ENCODE measurements around the gene YBX2. TPM values are rescaled to one million over a fixed set of nuclear protein-coding genes. Genes with fewer than 3 reads are reported as not detected.
A peak's percentile ranks its signal among the peaks of the same experiment; 100 is the strongest.

YBX2 gene
- total RNA-seq, 1 experiment from 2014 or later: not detected

DNA sequence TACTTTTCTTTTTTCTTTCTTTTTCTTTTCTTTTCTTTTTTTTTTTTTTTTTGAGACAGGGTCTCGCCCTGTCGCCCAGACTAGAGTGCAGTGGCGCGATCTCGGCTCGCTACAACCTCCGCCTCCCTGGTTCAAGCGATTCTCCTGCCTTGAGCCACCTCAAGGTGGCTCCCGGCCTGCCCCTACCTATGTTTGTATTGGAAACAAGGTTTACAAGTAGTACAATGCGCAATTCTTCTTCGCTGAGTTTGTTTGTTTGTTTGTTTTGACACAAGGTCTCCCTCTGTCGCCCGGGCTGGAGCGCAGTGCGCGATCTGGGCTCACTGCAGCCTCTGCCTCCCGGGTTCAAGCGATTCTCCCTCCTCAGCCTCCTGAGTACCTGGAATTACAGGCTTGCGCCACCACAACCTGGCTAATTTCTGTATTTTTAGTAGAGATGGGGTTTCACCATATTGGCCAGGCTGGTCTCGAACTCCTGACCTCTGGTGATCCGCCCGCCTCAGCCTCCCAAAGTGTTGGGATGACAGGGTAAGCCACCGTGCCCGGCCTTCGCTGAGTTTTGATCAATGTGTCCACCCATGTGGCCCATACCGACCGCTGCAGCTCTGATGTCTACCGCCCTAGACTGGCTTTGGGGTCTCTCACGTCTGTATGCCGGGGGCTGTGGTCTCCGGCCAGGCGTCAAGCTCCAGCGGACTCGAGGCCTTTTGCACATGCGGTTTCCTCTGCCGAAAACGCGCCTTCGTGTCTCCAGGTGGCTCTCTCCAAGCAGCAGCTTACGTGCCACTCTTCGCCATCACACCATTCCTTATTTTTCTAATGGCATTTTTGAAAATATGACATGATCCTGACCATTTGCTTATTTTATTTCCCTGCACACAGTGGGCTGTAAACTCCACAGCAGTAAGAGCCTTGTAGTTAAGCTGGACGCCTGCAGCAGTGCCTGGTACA is 1.1 kb upstream of the YBX2 start:
- H3K27ac ChIP-seq (ENCODE audit: low read length): no peak overlapping the region
- no peak overlapping the region for H2AFZ ChIP-seq (ENCODE audit: low read length)
- no peaks in the 10 kb centered on the region for H3K27me3 ChIP-seq (ENCODE audit: low read length)
- no peaks in the 10 kb centered on the region for H3K79me2 ChIP-seq (ENCODE audit: low read length)
- no peaks in the 10 kb centered on the region for H3K36me3 ChIP-seq (ENCODE audit: insufficient read depth, low read length)
- no peak for DNase-seq
- H3K9ac ChIP-seq (ENCODE audit: low read length): peak overlapping the region; percentile 37; the same call in 1 of the 2 replicates
- no peaks in the 10 kb centered on the region for H4K20me1 ChIP-seq (ENCODE audit: insufficient read depth, low read depth, low read length)
- peak overlapping the region; percentile 48 for H3K4me2 ChIP-seq (ENCODE audit: low read depth, low read length, poor library complexity, severe bottlenecking)
- H3K9me2 ChIP-seq (replicated peaks; ENCODE audit: insufficient read depth, low read length): no peaks in the 10 kb centered on the region
- H3K4me3 ChIP-seq (ENCODE audit: low read length): no peak overlapping the region
- no peaks in the 10 kb centered on the region for H3K9me3 ChIP-seq (ENCODE audit: low read length)
- peaks cover 4% of the 10 kb centered on the region for H3K4me1 ChIP-seq (ENCODE audit: low read length)

DNA sequence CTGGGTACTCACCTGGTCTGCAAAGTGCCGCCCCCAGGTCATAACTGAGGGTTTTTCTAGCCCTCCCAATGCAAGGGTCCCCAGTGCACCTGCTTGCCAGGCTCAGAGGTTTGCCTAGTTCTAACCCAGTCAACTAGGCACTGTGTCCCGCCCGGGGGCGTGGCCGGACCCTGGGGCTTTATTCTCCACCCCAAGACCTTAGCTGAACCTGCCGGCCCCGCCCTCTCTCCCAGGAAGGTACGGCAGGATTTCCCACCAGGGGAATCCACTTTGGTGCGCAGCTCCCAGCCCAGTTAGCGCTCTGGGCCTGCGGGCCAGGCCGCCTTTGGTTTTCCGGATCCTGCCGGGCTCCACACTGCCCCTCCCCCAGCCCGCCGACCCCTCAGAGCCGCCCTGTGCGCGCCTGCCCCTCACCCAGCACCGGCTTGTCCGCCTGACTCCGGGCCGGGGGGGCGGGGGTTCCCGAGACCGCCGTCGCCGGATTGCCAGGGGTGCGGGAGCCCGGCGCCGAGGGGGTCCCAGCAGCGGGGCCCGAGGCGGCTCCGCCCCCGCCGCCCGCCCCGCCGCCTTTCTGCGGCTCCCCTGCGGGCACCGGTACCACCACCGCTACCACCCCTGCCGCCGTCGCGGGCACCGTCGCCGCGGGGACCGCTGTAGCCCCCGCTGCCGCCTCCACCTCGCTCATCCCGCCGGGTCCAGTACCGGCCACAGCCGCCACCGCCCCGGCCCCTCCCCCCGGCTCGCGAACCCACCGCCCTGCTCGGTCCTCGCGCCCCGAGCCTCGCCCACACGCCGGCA is 424 bp downstream of the YBX2 start:
- H2AFZ ChIP-seq (ENCODE audit: low read length): no peak overlapping the region
- H3K4me2 ChIP-seq (ENCODE audit: low read depth, low read length, poor library complexity, severe bottlenecking): no peak overlapping the region
- no peak overlapping the region for H3K27ac ChIP-seq (ENCODE audit: low read length)
- H3K9ac ChIP-seq (ENCODE audit: low read length): no peak overlapping the region
- H3K9me3 ChIP-seq (ENCODE audit: low read length): no peaks in the 10 kb centered on the region
- H3K4me3 ChIP-seq (ENCODE audit: low read length): no peak overlapping the region
- no peaks in the 10 kb centered on the region for H3K9me2 ChIP-seq (replicated peaks; ENCODE audit: insufficient read depth, low read length)
- peaks cover 4% of the 10 kb centered on the region for H3K4me1 ChIP-seq (ENCODE audit: low read length)
- no peaks in the 10 kb centered on the region for H3K27me3 ChIP-seq (ENCODE audit: low read length)
- H3K79me2 ChIP-seq (ENCODE audit: low read length): no peaks in the 10 kb centered on the region
- H4K20me1 ChIP-seq (ENCODE audit: insufficient read depth, low read depth, low read length): no peaks in the 10 kb centered on the region
- no peaks in the 10 kb centered on the region for H3K36me3 ChIP-seq (ENCODE audit: insufficient read depth, low read length)
- no peak for DNase-seq

GRCh38 chr17:7293159-7293558 is 1.3 kb downstream of the YBX2 start:
- Histone ChIP-seq H3K27me3 (ENCODE audit: low read length) (no peaks in the 10 kb centered on the region), H3K9me3 (ENCODE audit: low read length) (no peaks in the 10 kb centered on the region), H3K27ac (ENCODE audit: low read length) (no peak overlapping the region), H3K4me3 (ENCODE audit: low read length) (no peak overlapping the region), H3K9ac (ENCODE audit: low read length) (no peak overlapping the region), H3K9me2 (replicated peaks; ENCODE audit: insufficient read depth, low read length) (no peaks in the 10 kb centered on the region), H4K20me1 (ENCODE audit: insufficient read depth, low read depth, low read length) (no peaks in the 10 kb centered on the region), H2AFZ (ENCODE audit: low read length) (no peak overlapping the region), H3K4me1 (ENCODE audit: low read length) (peaks cover 4% of the 10 kb centered on the region), H3K79me2 (ENCODE audit: low read length) (no peaks in the 10 kb centered on the region), H3K4me2 (ENCODE audit: low read depth, low read length, poor library complexity, severe bottlenecking) (no peak overlapping the region), H3K36me3 (ENCODE audit: insufficient read depth, low read length) (no peaks in the 10 kb centered on the region)
- DNase-seq: no peak

- Histone ChIP-seq H4K20me1 (ENCODE audit: insufficient read depth, low read depth, low read length) (no peaks in the 10 kb centered on the region), H3K27me3 (ENCODE audit: low read length) (no peaks in the 10 kb centered on the region), H3K4me1 (ENCODE audit: low read length) (peaks cover 4% of the 10 kb centered on the region), H3K9me2 (replicated peaks; ENCODE audit: insufficient read depth, low read length) (no peaks in the 10 kb centered on the region), H3K9ac (ENCODE audit: low read length) (no peak overlapping the region), H3K4me3 (ENCODE audit: low read length) (no peak overlapping the region), H3K36me3 (ENCODE audit: insufficient read depth, low read length) (no peaks in the 10 kb centered on the region), H3K9me3 (ENCODE audit: low read length) (no peaks in the 10 kb centered on the region), H3K4me2 (ENCODE audit: low read depth, low read length, poor library complexity, severe bottlenecking) (no peak overlapping the region), H2AFZ (ENCODE audit: low read length) (no peak overlapping the region), H3K27ac (ENCODE audit: low read length) (no peak overlapping the region), H3K79me2 (ENCODE audit: low read length) (no peaks in the 10 kb centered on the region)
- DNase-seq: no peak
These were observed 1.7 kb downstream of the YBX2 start for GRCh38 chr17:7292729-7293128.

DNA sequence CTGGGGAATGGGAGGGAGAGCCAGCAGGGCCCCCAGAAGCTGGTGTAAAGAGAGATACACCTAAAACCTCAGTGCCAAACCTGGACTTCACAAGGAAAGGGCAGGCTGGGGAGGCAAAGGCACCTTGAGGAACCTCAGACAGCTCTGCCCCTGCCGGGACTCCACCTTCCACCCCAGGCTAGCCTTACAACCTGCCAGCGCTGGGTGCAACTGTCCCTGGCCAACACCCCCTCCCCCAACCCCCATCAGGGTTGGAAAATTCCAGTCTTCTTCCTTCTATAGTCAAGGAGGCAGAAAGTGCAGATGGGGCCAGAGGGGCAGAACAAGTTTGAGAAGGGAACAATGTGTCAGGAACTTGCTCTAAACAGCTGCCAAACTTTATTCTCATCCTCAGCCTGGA is 2.2 kb downstream of the YBX2 start:
- Histone ChIP-seq H2AFZ (ENCODE audit: low read length) (no peak overlapping the region), H3K27ac (ENCODE audit: low read length) (no peak overlapping the region), H3K27me3 (ENCODE audit: low read length) (no peaks in the 10 kb centered on the region), H3K9ac (ENCODE audit: low read length) (no peak overlapping the region), H3K4me1 (ENCODE audit: low read length) (peaks cover 4% of the 10 kb centered on the region), H3K36me3 (ENCODE audit: insufficient read depth, low read length) (no peaks in the 10 kb centered on the region), H3K4me3 (ENCODE audit: low read length) (no peak overlapping the region), H3K9me2 (replicated peaks; ENCODE audit: insufficient read depth, low read length) (no peaks in the 10 kb centered on the region), H3K9me3 (ENCODE audit: low read length) (no peaks in the 10 kb centered on the region), H3K4me2 (ENCODE audit: low read depth, low read length, poor library complexity, severe bottlenecking) (no peak overlapping the region), H4K20me1 (ENCODE audit: insufficient read depth, low read depth, low read length) (no peaks in the 10 kb centered on the region), H3K79me2 (ENCODE audit: low read length) (no peaks in the 10 kb centered on the region)
- no peak for DNase-seq

- no peak overlapping the region for H2AFZ ChIP-seq (ENCODE audit: low read length)
- H3K9me3 ChIP-seq (ENCODE audit: low read length): no peaks in the 10 kb centered on the region
- peaks cover 6% of the 10 kb centered on the region; the same call in 1 of the 2 replicates for H3K4me1 ChIP-seq (ENCODE audit: low read length)
- H3K36me3 ChIP-seq (ENCODE audit: insufficient read depth, low read length): no peaks in the 10 kb centered on the region
- H3K27me3 ChIP-seq (ENCODE audit: low read length): no peaks in the 10 kb centered on the region
- H3K27ac ChIP-seq (ENCODE audit: low read length): no peak overlapping the region
- H4K20me1 ChIP-seq (ENCODE audit: insufficient read depth, low read depth, low read length): no peaks in the 10 kb centered on the region
- H3K4me3 ChIP-seq (ENCODE audit: low read length): no peak overlapping the region
- no peak overlapping the region for H3K9ac ChIP-seq (ENCODE audit: low read length)
- no peaks in the 10 kb centered on the region for H3K9me2 ChIP-seq (replicated peaks; ENCODE audit: insufficient read depth, low read length)
- H3K4me2 ChIP-seq (ENCODE audit: low read depth, low read length, poor library complexity, severe bottlenecking): no peak overlapping the region
- no peak for DNase-seq
- H3K79me2 ChIP-seq (ENCODE audit: low read length): no peaks in the 10 kb centered on the region
These were observed 3.8 kb downstream of the YBX2 start for GRCh38 chr17:7290685-7291084.

DNA sequence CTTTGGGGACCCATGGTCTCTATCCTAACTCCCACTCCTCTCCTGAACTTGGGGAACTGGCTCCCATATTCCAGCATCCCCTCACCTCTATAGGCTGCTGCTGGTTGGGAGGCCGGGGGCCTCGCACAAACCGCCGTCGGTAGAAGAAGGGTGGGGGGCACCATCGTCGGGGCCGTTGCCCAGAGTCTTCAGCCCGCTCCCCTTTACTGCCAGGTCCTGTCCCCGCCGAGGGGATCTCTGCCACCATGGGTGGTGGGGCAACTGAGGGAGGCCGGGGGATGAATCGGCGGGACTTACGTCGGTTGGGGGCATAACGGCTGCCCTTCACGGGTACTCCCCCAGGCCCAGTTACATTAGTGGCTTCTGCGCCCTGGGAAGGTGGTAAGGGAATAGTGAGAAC is 4.3 kb downstream of the YBX2 start:
- Histone ChIP-seq H3K27me3 (ENCODE audit: low read length) (no peaks in the 10 kb centered on the region), H3K4me1 (ENCODE audit: low read length) (peaks cover 6% of the 10 kb centered on the region; the same call in 1 of the 2 replicates), H3K4me3 (ENCODE audit: low read length) (no peak overlapping the region), H3K9ac (ENCODE audit: low read length) (no peak overlapping the region), H3K9me2 (replicated peaks; ENCODE audit: insufficient read depth, low read length) (no peaks in the 10 kb centered on the region), H2AFZ (ENCODE audit: low read length) (no peak overlapping the region), H3K36me3 (ENCODE audit: insufficient read depth, low read length) (no peaks in the 10 kb centered on the region), H3K79me2 (ENCODE audit: low read length) (no peaks in the 10 kb centered on the region), H3K9me3 (ENCODE audit: low read length) (no peaks in the 10 kb centered on the region), H4K20me1 (ENCODE audit: insufficient read depth, low read depth, low read length) (no peaks in the 10 kb centered on the region), H3K4me2 (ENCODE audit: low read depth, low read length, poor library complexity, severe bottlenecking) (no peak overlapping the region), H3K27ac (ENCODE audit: low read length) (no peak overlapping the region)
- DNase-seq: no peak

All from Karpas-422 (cell line).